HG02973 (cell line): Measurements from ENCODE around the gene PHYHIPL.

Source experiments
- ATAC-seq: cut with Tn5 transposase; IDR thresholded peaks from one replicate; pipeline ENCODE4 v1.9.1; 2021; ENCODE audit warnings: moderate library complexity; ENCODE audit not compliant: unreplicated experiment

The PHYHIPL gene

GRCh38 chr10:59252491-59252890 lies 76.0 kb downstream of the PHYHIPL start:
- ATAC-seq, result no peak

- no peak for ATAC-seq
These were observed 79.0 kb downstream of the PHYHIPL start for GRCh38 chr10:59255463-59255862.

DNA sequence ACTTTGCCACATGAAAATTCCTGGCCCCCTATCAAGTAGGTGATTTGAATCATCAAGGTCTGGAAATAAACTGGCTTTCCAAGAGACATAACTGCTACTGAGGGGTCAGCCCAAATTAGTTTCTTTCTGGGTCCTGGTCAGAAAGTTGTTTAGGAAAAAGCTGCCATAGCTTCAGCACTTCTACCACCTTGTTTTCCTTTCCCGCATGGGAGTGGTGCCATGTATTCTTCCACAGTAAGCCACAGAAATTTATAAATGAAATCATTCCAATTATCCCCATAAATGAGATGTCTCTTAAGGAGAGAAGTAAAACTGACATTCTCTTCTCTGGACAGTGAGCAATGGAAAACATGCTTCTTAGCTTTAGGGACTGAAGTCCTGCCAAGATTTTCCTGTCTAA lies 80.8 kb downstream of the PHYHIPL start:
- no peak for ATAC-seq

DNA sequence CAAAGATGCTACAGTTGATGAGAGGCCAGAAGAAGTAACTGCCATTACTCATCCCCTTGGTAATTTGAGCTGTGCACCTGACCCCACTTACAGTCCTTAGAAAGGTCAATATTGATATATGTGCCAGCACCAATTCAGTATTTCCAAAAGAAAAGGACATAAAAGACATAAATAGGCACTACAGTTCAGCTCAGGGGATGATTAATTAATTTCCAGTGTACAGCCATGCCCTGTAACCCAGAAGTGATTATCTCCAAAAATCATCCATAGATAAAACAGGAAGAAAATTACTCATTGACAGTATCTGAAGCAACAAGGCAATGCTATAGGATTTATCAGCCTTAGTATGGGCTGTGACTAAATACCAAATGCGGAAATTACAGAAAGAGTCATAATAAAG lies 82.4 kb downstream of the PHYHIPL start:
- ATAC-seq, result no peak

- ATAC-seq, result no peak
These were observed 88.7 kb downstream of the PHYHIPL start for GRCh38 chr10:59265141-59265540.

DNA sequence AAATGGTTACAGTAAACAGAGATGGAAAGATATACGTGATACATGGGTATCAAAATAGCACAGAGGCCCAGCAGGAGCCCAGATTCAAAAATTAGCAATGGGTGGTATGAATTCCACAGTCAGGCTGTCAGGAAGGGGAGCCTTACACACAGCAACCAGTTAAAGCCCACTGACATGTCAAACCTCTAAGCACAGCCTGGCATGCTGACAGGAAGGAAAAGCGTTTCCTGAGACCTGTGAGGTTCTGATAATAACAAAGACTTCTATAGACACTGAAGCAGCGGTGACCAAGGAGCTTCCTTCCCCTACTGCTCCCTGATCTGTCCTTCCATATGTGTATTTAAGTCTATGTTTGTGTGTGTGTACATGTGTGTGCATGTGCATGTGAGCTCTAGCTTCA lies 89.9 kb downstream of the PHYHIPL start:
- no peak for ATAC-seq

DNA sequence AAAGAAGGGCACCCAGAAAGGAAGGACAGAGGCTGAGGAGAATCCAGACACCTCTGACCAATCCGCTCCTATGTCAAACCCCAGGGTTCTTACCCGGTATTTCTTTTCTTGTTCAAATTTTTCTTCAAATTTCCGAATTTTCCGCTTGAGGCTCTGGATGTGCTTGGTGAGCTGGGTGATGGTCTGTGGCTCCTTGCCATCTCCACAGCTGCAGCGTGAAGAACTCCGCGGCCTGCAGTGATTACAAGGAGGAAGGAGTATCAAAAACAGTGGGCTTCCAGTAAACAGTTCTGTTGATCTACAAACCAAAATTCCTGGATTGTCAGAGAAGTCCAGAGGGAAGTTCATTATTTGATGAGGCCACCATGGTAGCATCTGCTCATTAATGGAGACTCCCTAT lies 92.0 kb downstream of the PHYHIPL start:
- no peak for ATAC-seq

DNA sequence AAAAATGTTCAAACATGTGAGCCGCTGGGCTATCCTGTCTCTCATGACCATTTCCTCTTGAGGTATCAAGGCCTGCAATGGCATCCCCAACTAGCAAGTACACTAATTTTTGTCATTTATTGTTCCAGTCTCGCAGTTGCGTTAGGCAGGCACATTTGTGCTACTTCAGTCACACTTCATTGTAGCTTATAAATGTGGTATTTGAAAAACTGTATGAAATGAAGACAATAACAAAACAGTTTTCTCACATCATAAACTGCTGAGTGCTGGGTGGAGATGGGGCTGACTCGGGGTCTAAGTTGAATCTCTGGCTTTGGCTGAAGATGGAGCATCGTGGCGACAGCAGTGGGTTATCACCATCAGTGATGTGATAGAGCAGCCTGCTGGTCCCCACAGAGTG lies 93.2 kb downstream of the PHYHIPL start:
- no peak for ATAC-seq

- ATAC-seq, result no peak
These were observed 94.0 kb downstream of the PHYHIPL start for GRCh38 chr10:59270492-59270891.

DNA sequence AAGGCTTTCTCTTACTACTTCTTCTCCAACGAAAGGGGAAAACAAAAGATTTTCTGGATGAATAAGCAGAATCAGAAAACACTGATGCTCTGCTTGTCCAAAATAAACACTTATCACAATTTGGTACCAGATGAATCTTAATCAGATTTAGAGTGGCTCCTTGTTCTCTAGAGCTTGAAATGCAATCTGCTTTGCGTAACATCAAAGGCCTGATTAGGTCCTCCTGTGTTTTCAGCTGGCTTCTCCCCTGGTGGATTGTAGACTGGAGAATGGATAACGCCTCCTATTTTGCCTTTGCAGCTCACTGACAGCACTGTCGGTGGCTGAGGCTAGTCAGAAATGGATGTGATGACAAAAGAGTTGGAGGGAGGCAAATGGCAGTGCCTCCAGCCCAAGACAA lies 94.7 kb downstream of the PHYHIPL start:
- no peak for ATAC-seq

DNA sequence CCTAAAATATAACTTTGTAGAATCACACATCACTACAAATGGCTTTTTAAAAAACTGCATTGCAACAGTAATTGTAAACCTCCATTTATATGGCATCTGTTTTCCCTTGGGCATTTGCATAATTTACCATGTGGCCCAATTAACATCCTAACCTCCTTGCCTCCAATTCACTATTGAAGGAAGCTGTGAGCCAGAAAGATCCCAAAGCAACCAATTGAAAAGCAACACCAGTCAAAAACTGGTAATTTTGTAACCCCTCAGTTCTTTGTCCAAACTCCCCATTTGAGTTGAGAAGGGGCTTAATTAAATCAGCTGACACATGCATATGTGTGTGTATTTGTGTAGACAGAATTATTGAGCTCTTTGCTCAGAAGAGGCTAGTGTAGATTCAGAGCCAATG lies 95.6 kb downstream of the PHYHIPL start:
- no peak for ATAC-seq

DNA sequence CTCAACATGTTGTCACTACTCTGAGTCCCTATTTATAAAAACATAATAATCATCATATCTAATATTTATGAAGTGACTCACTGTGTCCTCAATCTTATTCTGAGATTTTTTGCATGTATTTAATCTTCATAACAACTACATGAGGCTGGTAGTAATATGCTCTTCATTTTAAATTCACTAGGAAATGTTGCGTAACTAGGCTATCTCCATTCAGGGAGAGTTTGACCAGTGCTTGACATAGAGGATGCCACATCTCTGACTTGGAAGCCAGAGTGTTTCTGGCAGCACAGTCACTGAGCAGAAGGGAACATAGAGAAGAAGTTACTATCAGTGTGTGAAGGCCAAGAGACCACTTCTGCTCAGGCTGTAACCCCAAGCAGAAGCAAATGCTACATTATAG lies 97.0 kb downstream of the PHYHIPL start:
- no peak for ATAC-seq

GRCh38 chr10:59276133-59276532 lies 99.7 kb downstream of the PHYHIPL start:
- ATAC-seq, result no peak

- no peak for ATAC-seq
These were observed 100.5 kb downstream of the PHYHIPL start for GRCh38 chr10:59276919-59277318.

DNA sequence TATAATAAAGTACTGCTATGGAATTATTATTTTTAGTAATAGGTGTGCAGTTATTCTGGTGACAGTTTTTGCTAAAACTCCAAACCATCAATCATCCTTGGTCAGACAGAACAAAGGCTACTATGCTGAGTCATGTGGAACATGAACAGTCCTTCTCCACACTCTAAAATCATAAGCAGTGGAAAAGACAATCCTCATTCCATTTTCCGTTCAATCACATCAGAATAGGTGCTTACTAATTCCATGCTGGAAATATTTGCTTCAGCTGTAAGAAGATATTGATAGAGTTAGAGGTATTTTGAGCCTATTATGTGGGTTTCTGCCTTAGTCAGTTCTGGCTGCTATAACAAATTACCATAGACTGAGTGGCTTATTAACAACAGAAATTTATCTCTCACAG lies 103.0 kb downstream of the PHYHIPL start:
- no peak for ATAC-seq

- no peak for ATAC-seq
These were observed 103.6 kb downstream of the PHYHIPL start for GRCh38 chr10:59279991-59280505.

GRCh38 chr10:59281861-59282260 lies 105.4 kb downstream of the PHYHIPL start:
- ATAC-seq, result no peak

DNA sequence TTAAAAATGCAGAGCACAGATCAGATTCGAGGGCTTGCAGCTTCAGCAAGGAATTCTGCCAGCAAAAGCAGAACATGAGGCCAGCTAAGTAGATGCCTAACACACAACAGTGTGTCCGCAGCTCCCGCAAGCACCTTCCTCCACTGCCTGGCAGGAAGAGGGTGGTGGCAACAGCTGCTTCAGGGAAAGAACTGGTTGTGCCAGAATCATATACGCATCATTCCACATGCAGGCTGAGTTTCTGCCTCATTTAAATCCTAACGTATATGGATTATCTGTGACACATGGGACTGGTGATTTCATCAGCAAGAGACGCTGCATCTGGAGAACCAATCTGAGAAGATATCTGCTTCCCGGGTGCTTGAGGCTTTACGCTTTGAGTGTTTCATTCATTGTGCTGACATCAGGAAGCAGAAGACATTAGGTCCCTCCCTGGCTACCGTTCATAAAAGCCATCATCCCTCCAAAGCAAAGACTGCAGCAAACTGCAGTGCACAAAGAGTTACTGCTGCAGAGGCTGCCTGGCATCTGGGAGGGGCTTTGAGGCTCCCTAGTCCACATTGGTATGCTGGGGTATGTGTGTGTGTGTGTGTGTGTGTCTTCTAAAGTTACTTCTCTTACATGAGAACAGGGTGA lies 107.1 kb downstream of the PHYHIPL start:
- ATAC-seq, result no peak

DNA sequence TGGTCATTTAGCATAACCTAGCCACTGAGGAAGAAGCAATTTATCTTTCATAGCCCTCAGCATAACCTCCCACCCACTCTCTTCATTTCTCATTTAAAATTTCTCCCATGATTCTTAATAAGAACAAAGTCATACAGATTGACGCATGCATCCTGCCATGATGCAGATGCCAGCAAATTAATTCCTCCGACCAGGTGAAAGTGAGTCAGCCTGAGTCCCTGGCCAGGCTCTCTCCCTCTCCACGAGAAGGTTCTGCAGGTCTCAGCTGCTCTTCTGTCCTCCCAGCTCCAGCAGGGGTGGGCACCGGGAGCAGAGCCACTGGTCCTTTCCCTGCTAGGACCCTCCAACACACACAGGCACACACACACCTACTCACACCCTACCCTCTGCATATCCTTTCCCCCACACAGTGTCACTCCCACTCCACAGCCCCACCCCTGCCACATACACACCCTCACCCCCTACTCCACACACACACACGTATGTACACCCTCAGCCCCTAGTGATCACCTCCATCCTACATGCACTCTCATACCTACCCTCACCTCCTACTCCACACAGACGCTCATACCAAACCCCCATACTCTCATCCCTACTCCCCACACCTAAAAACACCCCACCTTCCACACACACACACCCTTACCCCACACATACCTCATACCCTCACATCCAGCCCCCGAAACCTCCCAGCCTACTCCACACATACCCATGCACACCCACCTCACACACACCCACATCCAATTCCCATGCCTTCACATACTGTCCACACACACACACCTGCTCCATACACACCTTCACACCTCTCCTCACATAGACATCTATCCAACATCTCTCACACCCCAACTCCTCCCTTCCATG lies 107.9 kb downstream of the PHYHIPL start:
- ATAC-seq, result no peak

GRCh38 chr10:59285073-59285472 lies 108.6 kb downstream of the PHYHIPL start:
- ATAC-seq, result no peak

DNA sequence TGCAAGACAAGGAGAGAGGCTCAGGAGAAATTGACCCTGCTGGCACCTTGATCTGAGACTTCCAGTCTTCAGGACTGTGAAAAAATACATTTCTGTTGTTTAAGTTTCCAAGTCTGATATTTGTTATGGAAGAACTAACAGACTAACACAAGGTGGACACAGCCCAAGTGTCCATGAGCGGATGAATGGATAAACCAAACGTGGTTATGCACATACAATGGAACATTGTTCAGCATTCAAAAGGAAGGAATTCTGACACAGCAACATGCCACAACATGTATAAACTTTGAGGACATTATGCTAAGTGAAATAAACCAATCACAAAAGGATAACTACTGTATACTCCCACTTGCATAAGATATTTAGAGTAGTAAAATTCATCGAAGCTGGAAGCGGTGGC lies 109.4 kb downstream of the PHYHIPL start:
- no peak for ATAC-seq

- ATAC-seq, result no peak
These were observed 111.3 kb downstream of the PHYHIPL start for GRCh38 chr10:59287587-59288255.
